Subcutaneous abdominal adipose tissue (tissue), 5 donors: ENCODE data around the gene ARID3A.

Source experiments
- H3K27ac ChIP-seq: one replicate; pipeline ENCODE4 v1.7.0; 2013; ENCODE audit warnings: low read depth, mild to moderate bottlenecking, inconsistent platforms, low read length, moderate library complexity
- H3K27me3 ChIP-seq, 5 donors: one replicate each; pipeline ENCODE4 v1.7.0; 2013; ENCODE audit warnings: low read length in 5 of 5, inconsistent platforms in 1 of 5; ENCODE audit not compliant: control insufficient read depth in 5 of 5, insufficient read depth in 4 of 5
- H3K36me3 ChIP-seq, 5 donors: one replicate each; pipeline ENCODE4 v1.7.0; 2013; ENCODE audit warnings: low read length in 5 of 5; ENCODE audit not compliant: control insufficient read depth in 5 of 5, insufficient read depth in 5 of 5
- H3K4me1 ChIP-seq, 5 donors: one replicate each; pipeline ENCODE4 v1.7.0; 2013; ENCODE audit warnings: low read length in 5 of 5, mild to moderate bottlenecking in 3 of 5, moderate library complexity in 1 of 5; ENCODE audit not compliant: control insufficient read depth in 5 of 5, insufficient read depth in 5 of 5
- H3K4me3 ChIP-seq, 5 donors: one replicate each; pipeline ENCODE4 v1.7.0; 2013; ENCODE audit warnings: low read length in 5 of 5, low read depth in 1 of 5
- H3K9ac ChIP-seq, 5 donors: one replicate each; pipeline ENCODE4 v1.7.0; 2013; ENCODE audit warnings: low read length in 5 of 5, mild to moderate bottlenecking in 4 of 5, moderate library complexity in 3 of 5
- H3K9me3 ChIP-seq, 5 donors: one replicate each; pipeline ENCODE4 v1.7.0; 2013; ENCODE audit warnings: low read length in 5 of 5; ENCODE audit not compliant: control insufficient read depth in 5 of 5
- donor health status: healthy.
- donor health status: healthy.
- donor health status: healthy.
- donor health status: healthy.
- donor health status: healthy.

ARID3A gene

DNA sequence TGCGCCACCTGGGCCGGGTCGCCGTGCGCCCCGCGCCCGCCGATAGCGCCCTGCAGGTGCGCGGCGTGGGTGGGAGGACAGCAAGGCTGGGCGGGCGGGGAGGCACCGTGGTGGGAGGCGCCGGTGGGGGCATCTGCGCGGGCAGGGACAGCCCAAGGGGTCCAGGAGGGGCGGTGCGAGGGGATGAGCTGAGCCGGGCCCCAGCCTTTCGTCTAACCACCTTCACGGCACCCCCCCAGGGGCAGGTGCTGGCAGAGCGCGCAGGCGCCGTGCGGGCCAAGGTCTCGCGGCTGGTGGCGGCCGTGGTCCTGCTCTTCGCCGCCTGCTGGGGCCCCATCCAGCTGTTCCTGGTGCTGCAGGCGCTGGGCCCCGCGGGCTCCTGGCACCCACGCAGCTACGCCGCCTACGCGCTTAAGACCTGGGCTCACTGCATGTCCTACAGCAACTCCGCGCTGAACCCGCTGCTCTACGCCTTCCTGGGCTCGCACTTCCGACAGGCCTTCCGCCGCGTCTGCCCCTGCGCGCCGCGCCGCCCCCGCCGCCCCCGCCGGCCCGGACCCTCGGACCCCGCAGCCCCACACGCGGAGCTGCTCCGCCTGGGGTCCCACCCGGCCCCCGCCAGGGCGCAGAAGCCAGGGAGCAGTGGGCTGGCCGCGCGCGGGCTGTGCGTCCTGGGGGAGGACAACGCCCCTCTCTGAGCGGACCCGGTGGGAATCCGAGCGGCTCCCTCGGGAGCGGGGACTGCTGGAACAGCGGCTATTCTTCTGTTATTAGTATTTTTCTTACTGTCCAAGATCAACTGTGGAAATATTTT lies 5.6 kb upstream of the ARID3A start:
- Histone ChIP-seq H3K27me3 (peaks cover 22 to 36% (median 27%) of the 10 kb centered on the region in 5 donors), H3K36me3 (no peaks in the 10 kb centered on the region), H3K9me3 (no peaks in the 10 kb centered on the region), H3K4me1 (peaks cover 0 to 63% (median 35%) of the 10 kb centered on the region in 5 donors), H3K4me3 (peak overlapping the region in 3 of 5 donors; percentile 15 to 42 (median 29)), H3K27ac (no peak overlapping the region), H3K9ac (no peak overlapping the region)

DNA sequence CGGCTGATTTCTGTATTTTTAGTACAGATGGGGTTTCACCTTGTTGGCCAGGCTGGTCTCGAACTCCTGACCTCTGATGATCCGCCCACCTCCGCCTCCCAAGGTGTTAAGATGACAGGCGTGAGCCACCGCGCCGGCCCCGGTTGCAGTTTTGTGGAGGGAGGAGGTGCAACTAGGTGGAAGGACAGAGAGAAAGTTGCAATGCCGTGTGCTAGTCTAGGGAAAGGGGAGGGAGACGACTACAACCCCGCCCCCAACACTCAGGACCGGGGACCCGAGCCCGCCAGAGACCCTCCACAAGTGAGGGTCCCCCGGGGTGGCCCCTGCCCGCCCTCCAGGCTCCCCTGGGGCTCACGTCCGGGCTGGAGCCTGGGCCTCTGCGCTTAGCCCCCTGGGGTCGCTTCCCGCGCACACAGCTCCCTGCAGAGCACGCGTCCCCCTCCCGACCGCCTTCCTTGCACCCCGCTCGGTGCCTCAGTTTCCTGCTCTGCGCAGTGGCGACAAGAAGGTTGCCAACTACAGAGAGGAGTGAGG lies 1.2 kb upstream of the ARID3A start:
- Histone ChIP-seq H3K27me3 (peaks cover 3 to 13% (median 10%) of the 10 kb centered on the region in 5 donors), H3K4me3 (peak overlapping the region in 4 of 5 donors; percentile 73 to 82 (median 81)), H3K9ac (peak overlapping the region in 3 of 5 donors; percentile 57 to 85 (median 76)), H3K4me1 (peaks cover 0 to 58% (median 40%) of the 10 kb centered on the region in 5 donors), H3K36me3 (peaks cover 0 to 4% (median 2%) of the 10 kb centered on the region in 5 donors), H3K9me3 (no peaks in the 10 kb centered on the region), H3K27ac (peak overlapping the region; percentile 77)

DNA sequence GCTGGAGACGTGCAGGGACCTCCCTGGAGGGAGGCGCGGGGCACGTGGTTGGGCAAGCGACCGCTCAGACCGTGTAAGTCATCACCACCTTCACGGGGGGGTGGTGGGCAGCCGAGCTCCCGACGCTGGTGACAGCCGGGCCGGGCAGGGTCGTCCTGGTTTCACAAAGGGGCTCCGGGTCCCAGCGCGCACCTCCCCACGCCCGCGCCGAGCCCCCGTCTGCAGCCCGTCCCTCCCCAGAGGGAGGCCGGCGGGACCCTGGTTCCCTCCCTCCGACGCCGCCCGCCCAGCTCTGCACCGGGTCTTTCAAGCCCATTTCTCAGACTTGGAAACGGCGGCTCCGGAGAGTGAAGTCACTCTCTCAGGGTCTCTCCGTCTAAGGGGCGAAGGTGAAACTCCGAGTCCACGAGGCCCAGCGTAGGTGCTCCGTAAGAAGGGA lies 729 bp upstream of the ARID3A start:
- Histone ChIP-seq H3K9ac (peak overlapping the region in 4 of 5 donors; percentile 11 to 85 (median 66)), H3K27me3 (peaks cover 0 to 10% (median 6%) of the 10 kb centered on the region in 5 donors), H3K4me3 (peak overlapping the region; percentile 57 to 82 (median 80)), H3K9me3 (no peaks in the 10 kb centered on the region), H3K27ac (peak overlapping the region; percentile 77), H3K4me1 (peaks cover 0 to 54% (median 35%) of the 10 kb centered on the region in 5 donors), H3K36me3 (peaks cover 0 to 9% (median 5%) of the 10 kb centered on the region in 5 donors)

DNA sequence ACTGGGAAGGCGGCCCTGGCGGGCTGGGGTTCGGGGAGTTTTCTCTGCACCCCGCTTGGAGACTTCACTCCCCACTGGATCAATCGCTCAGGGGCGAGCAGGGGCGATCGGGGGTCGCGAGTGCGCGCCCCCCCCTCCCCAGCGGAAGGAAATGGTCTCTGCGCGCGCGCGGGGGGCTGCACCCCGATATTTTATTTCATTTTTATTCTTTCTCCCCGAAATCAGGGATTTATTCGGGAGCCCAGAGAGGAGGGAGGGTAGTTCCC lies 421 bp downstream of the ARID3A start:
- peak overlapping the region; percentile 67 for H3K27ac ChIP-seq
- H3K9me3 ChIP-seq, result no peaks in the 10 kb centered on the region
- H3K4me3 ChIP-seq, result peak overlapping the region in 4 of 5 donors; percentile 73 to 87 (median 81)
- H3K36me3 ChIP-seq, result peaks cover 0 to 17% (median 7%) of the 10 kb centered on the region in 5 donors
- H3K4me1 ChIP-seq, result peaks cover 0 to 43% (median 31%) of the 10 kb centered on the region in 5 donors
- H3K9ac ChIP-seq, result peak overlapping the region in 4 of 5 donors; percentile 77 to 94 (median 89)
- H3K27me3 ChIP-seq, result peaks cover 0 to 1% (median 0%) of the 10 kb centered on the region in 5 donors

DNA sequence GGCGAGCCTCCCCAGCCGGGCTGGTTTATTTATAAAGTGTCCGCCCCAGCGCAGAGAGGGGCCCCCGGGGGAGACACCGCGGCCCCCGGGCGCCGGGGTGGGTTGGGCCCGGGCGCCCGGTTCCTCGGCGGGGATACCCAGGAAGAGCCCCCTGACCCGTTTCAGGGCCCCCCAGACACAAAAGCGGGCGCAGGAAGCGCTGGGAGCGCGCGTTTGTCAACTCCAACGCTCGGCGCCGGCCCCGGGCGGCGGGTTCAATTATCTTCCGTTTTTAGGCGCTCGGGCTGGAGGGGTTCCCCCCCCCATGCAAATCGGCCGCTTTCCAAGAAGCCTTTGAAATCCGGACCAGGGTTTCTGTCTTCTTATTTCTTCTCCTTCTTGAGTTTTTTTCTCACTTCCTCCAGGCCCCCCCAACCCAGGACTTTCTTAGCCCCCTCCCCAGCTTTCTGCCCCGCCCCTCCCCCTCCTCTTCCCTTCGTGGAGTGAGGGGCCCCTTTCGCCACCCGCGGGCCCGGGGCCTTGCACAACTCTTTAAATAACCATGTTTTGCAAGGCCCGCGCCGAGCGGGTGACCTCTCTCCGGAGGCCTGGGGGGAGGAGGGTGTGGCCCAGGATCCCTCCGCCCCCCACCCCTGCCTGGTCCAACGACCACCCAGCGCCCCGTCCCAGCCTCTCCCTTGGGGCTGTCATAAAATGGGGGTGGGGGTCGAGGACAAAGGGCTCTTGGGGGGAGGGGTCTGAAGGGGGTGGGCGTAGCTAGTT lies 935 bp downstream of the ARID3A start:
- H3K27me3 ChIP-seq, result no peaks in the 10 kb centered on the region
- peak overlapping the region; percentile 67 for H3K27ac ChIP-seq
- no peaks in the 10 kb centered on the region for H3K9me3 ChIP-seq
- peak overlapping the region in 4 of 5 donors; percentile 73 to 87 (median 81) for H3K4me3 ChIP-seq
- peaks cover 0 to 17% (median 7%) of the 10 kb centered on the region in 5 donors for H3K36me3 ChIP-seq
- peaks cover 0 to 41% (median 31%) of the 10 kb centered on the region in 5 donors for H3K4me1 ChIP-seq
- peak overlapping the region in 4 of 5 donors; percentile 77 to 94 (median 89) for H3K9ac ChIP-seq

DNA sequence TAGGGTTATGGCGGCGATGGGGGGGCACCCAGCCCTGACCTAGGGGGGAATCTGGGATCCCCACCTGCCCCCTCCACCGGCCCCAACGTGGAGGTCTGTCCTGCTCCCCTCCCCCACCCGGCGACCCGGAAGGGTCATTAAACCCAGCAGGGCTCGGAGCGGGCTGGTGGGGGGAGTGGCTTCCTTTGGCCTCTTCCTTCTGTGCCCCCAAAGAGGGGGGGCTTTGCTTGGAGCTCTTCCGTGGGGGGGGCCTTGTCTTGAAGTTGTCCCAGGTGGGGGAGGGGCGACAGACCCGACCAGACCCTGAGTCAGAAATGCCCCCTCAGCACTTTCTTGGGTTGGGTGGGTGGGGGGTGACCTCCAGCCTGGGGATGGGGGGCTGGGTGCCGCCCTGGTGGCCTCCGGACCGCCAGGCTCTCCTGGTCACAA lies 1.5 kb downstream of the ARID3A start:
- Histone ChIP-seq H3K9ac (peak overlapping the region in 1 of 5 donors; percentile 43), H3K9me3 (no peaks in the 10 kb centered on the region), H3K4me3 (peak overlapping the region; percentile 35 to 87 (median 80)), H3K27me3 (no peaks in the 10 kb centered on the region), H3K27ac (peak overlapping the region; percentile 67), H3K36me3 (peaks cover 0 to 17% (median 7%) of the 10 kb centered on the region in 5 donors), H3K4me1 (peaks cover 0 to 44% (median 36%) of the 10 kb centered on the region in 5 donors)

DNA sequence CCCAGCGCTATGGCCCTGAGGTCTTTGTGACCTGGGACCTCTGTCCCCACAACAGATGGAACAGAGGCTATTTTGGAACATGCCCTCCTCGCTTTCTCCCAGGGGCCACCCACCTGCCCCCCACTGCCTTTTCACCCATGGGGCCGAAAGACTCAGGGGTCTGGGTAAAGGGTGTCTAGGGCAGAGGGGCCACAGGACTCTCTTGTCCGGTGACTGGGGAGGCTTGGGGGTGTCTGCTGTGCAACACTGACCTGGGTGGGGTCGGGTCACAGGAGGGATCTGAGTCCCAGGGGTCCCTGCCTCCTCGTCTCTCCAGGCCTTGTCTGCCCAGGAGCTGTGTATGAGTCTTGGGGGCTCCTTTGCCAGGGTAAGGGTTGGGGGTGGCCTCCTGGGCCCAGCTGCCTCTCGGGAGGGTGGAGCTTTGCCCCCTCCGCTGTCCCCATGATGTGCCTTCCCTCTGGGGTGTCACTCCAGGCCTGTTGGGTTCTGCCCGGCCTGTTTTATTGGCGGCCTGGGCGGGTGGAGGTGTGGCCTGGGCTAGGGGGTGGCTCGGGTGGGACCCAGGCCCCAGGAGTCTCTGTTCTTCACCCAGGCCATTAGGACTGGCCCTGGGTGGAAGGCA lies 2.1 kb downstream of the ARID3A start:
- peak overlapping the region; percentile 5 to 80 (median 53) for H3K4me3 ChIP-seq
- peaks cover 0 to 49% (median 42%) of the 10 kb centered on the region in 5 donors for H3K4me1 ChIP-seq
- peak overlapping the region in 2 of 5 donors; percentile 43 to 64 for H3K9ac ChIP-seq
- peaks cover 0 to 17% (median 7%) of the 10 kb centered on the region in 5 donors for H3K36me3 ChIP-seq
- H3K27ac ChIP-seq, result peak overlapping the region; percentile 23
- H3K27me3 ChIP-seq, result no peaks in the 10 kb centered on the region
- no peaks in the 10 kb centered on the region for H3K9me3 ChIP-seq

- Histone ChIP-seq H3K9ac (no peak overlapping the region), H3K4me1 (peaks cover 0 to 55% (median 47%) of the 10 kb centered on the region in 5 donors), H3K27ac (peak overlapping the region; percentile 23), H3K36me3 (peaks cover 0 to 17% (median 7%) of the 10 kb centered on the region in 5 donors), H3K9me3 (no peaks in the 10 kb centered on the region), H3K4me3 (peak overlapping the region in 1 of 5 donors; percentile 35), H3K27me3 (no peaks in the 10 kb centered on the region)
These were observed 2.8 kb downstream of the ARID3A start for GRCh38 chr19:928471-929202.
